HepG2 (cell line): ENCODE data around the gene CRKL. TPM values are rescaled to one million over a fixed set of nuclear protein-coding genes. Genes with fewer than 3 reads are reported as not detected.

ENCODE experiments used
- ATF3 ChIP-seq: sonication (generic); formaldehyde crosslinking; IDR thresholded peaks from 2 replicates; pipeline ENCODE4 v1.4.0; 2020; ENCODE audit warnings: missing genetic modification reagents
- CENPX ChIP-seq: sonication (generic); formaldehyde crosslinking; IDR thresholded peaks from 2 replicates; pipeline ENCODE4 v1.9.0; 2021; ENCODE audit warnings: mild to moderate bottlenecking, missing genetic modification reagents, moderate library complexity
- E2F1 ChIP-seq: sonication (generic); formaldehyde crosslinking; IDR thresholded peaks from 2 replicates; pipeline ENCODE4 v1.5.0; 2020; ENCODE audit warnings: missing genetic modification reagents
- HMG20A ChIP-seq: IDR thresholded peaks from 2 replicates; pipeline ENCODE4 v1.6.1; 2016; ENCODE audit warnings: borderline replicate concordance
- JUND ChIP-seq: sonication (generic); formaldehyde crosslinking; IDR thresholded peaks from 2 replicates; pipeline ENCODE4 v1.8.0; 2022; ENCODE audit warnings: mild to moderate bottlenecking, missing genetic modification reagents
- KAT7 ChIP-seq: IDR thresholded peaks from 2 replicates; pipeline ENCODE4 v1.6.1; 2018; ENCODE audit warnings: borderline replicate concordance, missing compliant biosample characterization
- KDM2A ChIP-seq: sonication (generic); formaldehyde crosslinking; IDR thresholded peaks from 2 replicates; pipeline ENCODE4 v1.4.0; 2020; ENCODE audit warnings: low read depth, missing genetic modification reagents, borderline replicate concordance
- KLF6 ChIP-seq: IDR thresholded peaks from 2 replicates; pipeline ENCODE4 v1.8.0; 2016; ENCODE audit warnings: missing biosample characterization, missing genetic modification reagents
- KMT2B ChIP-seq: IDR thresholded peaks from 2 replicates; pipeline ENCODE4 v1.6.1; 2016; ENCODE audit warnings: missing genetic modification reagents, missing compliant biosample characterization
- MTA3 ChIP-seq: sonication (generic); formaldehyde crosslinking; IDR thresholded peaks from 2 replicates; pipeline ENCODE4 v1.4.0; 2020; ENCODE audit warnings: missing genetic modification reagents
- NFIB ChIP-seq: sonication (generic); formaldehyde crosslinking; IDR thresholded peaks from 2 replicates; pipeline ENCODE4 v1.9.0; 2021; ENCODE audit warnings: missing genetic modification reagents, mild to moderate bottlenecking, borderline replicate concordance
- PRDM10 ChIP-seq: sonication (generic); formaldehyde crosslinking; IDR thresholded peaks from 2 replicates; pipeline ENCODE4 v1.4.0; 2020; ENCODE audit warnings: low read depth, missing genetic modification reagents
- PTBP1 ChIP-seq: fragments of 200-400 bp; formaldehyde crosslinking; IDR thresholded peaks from 2 replicates; pipeline ENCODE4 v1.6.1; 2018; ENCODE audit warnings: low read length, low read depth; ENCODE audit not compliant: poor library complexity, severe bottlenecking
- SETDB1 ChIP-seq: sonication (generic); formaldehyde crosslinking; IDR thresholded peaks from 2 replicates; pipeline ENCODE4 v1.5.1; 2020; ENCODE audit warnings: missing genetic modification reagents, mild to moderate bottlenecking, borderline replicate concordance
- SKI ChIP-seq: fragments of 450-650 bp; IDR thresholded peaks from one replicate; pipeline ENCODE4 v1.6.1; 2018; ENCODE audit warnings: mild to moderate bottlenecking; ENCODE audit not compliant: partially characterized antibody
- SMARCC2 ChIP-seq: fragments of 450-650 bp; IDR thresholded peaks from 2 replicates; pipeline ENCODE4 v1.6.1; 2017; ENCODE audit warnings: antibody characterized with exemption, mild to moderate bottlenecking
- TAF1 ChIP-seq: sonication (generic); formaldehyde crosslinking; IDR thresholded peaks from 2 replicates; pipeline ENCODE4 v1.4.0; 2020; ENCODE audit warnings: missing genetic modification reagents
- THRA ChIP-seq: sonication (generic); formaldehyde crosslinking; IDR thresholded peaks from 2 replicates; pipeline ENCODE4 v1.4.0; 2020; ENCODE audit warnings: missing genetic modification reagents, borderline replicate concordance
- ZBTB37 ChIP-seq: sonication (generic); formaldehyde crosslinking; IDR thresholded peaks from 2 replicates; pipeline ENCODE4 v1.4.0; 2020; ENCODE audit warnings: mild to moderate bottlenecking, missing genetic modification reagents
- ZNF335 ChIP-seq: sonication (generic); formaldehyde crosslinking; IDR thresholded peaks from 2 replicates; pipeline ENCODE4 v1.4.0; 2020; ENCODE audit warnings: missing genetic modification reagents
- ZNF367 ChIP-seq: sonication (generic); formaldehyde crosslinking; IDR thresholded peaks from 2 replicates; pipeline ENCODE4 v1.4.0; 2020; ENCODE audit warnings: missing genetic modification reagents, borderline replicate concordance
- ZNF780A ChIP-seq: sonication (generic); formaldehyde crosslinking; IDR thresholded peaks from 2 replicates; pipeline ENCODE4 v1.8.0; 2022; ENCODE audit warnings: mild to moderate bottlenecking, missing genetic modification reagents, moderate library complexity
- polyA plus RNA-seq, 8 experiments: library from polyadenylated mRNA; depleted of rRNA in 3 of 8; stranded (reverse) in 7 of 8; unstranded in 1 of 8; fragments of >200 nt; fragmentation: Illumina TruSeq in 4 of 8; extraction: Trizol in 4 of 8; gene quantifications; 2 replicates each; pipeline versions ENCODE4 v1.2.1 to v1.2.3, GENCODE V29; 2011 to 2016; ENCODE audit warnings: low read depth in 4 of 8, missing spikeins in 1 of 8, mixed read lengths in 1 of 8; ENCODE audit not compliant: insufficient read depth in 1 of 8
- total RNA-seq, 5 experiments: library from RNA; depleted of rRNA; stranded (reverse); fragments of >200 nt; fragmentation: Illumina TruSeq; extraction: Trizol; gene quantifications; 2 replicates each; pipeline ENCODE4 v1.2.3, GENCODE V29; 2016; ENCODE audit warnings: low read depth in 1 of 5

Gene CRKL
- total and polyA plus RNA-seq, 2 of the 13 experiments (the other 11 are each of a cell fraction or from before 2014, with no cell fraction given): 37.4 to 60.6 TPM

- TF ChIP-seq PRDM10 (CRISPR knock-in tag) (0 out of 2 replicates have a peak, but pooled peaks have one; percentile 28), KDM2A (CRISPR knock-in tag) (peak; percentile 99), SMARCC2 (no peak), MTA3 (CRISPR knock-in tag) (no peak), PTBP1 (peak; percentile 39), ZNF367 (CRISPR knock-in tag) (peak; percentile 54; the same call in 1 of the 2 replicates), SKI (peak; percentile 46), KLF6 (CRISPR knock-in tag) (peak; percentile 84), KAT7 (CRISPR knock-in tag) (peak; percentile 82; the same call in 1 of the 2 replicates), SETDB1 (CRISPR knock-in tag) (no peak), HMG20A (CRISPR knock-in tag) (no peak), JUND (CRISPR knock-in tag) (peak; percentile 29; the same call in 1 of the 2 replicates), ZBTB37 (CRISPR knock-in tag) (no peak), CENPX (CRISPR knock-in tag) (no peak), KMT2B (CRISPR knock-in tag) (peak; percentile 74; the same call in 1 of the 2 replicates), TAF1 (peak; percentile 95), ZNF780A (no peak), E2F1 (CRISPR knock-in tag) (peak; percentile 93), ATF3 (CRISPR knock-in tag) (0 out of 2 replicates have a peak, but pooled peaks have one; percentile 3), ZNF335 (peak; percentile 89; the same call in 1 of the 2 replicates), NFIB (CRISPR knock-in tag) (no peak), THRA (CRISPR knock-in tag) (0 out of 2 replicates have a peak, but pooled peaks have one; percentile 7)
Observed at GRCh38 chr22:20981787-20982562, 64.8 kb downstream of the CRKL start, which contains the start of gene LZTR1 (continued).
